Psoas muscle (tissue), 8 donors: ENCODE results near the gene SGMS1. TPM values are rescaled to one million over a fixed set of nuclear protein-coding genes. Genes with fewer than 3 reads are reported as not detected.
A peak's percentile ranks its signal among the peaks of the same experiment; 100 is the strongest.

Experiments used
- ATAC-seq, 4 donors: fragments of 200-7000 bp; cut with Tn5 transposase; one replicate each; pipeline ENCODE4 v1.9.1; 2020; ENCODE audit warnings: moderate library complexity in 3 of 4, mild to moderate bottlenecking in 2 of 4
- DNase-seq, 2 donors: peaks; one replicate each; pipeline ENCODE4 v3.0.0-alpha.2; 2020
- H3K27ac ChIP-seq: fragments of 200-600 bp; one replicate; pipeline ENCODE4 v1.8.0; 2022
- H3K27me3 ChIP-seq, 3 donors: fragments of 200-600 bp in 1 of 3; one replicate each; pipeline versions ENCODE4 v1.6.1 to v1.8.0; 2013 to 2022; ENCODE audit warnings: low read length in 2 of 3, mild to moderate bottlenecking in 2 of 3, moderate library complexity in 1 of 3; ENCODE audit not compliant: insufficient read depth in 3 of 3
- H3K36me3 ChIP-seq, 2 donors: fragments of 200-600 bp in 1 of 2; one replicate each; pipeline versions ENCODE4 v1.6.1 to v1.8.0; 2013 to 2022; ENCODE audit warnings: low read depth in 1 of 2, mild to moderate bottlenecking in 1 of 2, moderate library complexity in 1 of 2; ENCODE audit not compliant: insufficient read depth in 1 of 2
- H3K4me1 ChIP-seq: fragments of 200-600 bp; one replicate; pipeline ENCODE4 v1.8.0; 2022
- H3K4me3 ChIP-seq: fragments of 200-600 bp; one replicate; pipeline ENCODE4 v1.8.0; 2022; ENCODE audit warnings: mild to moderate bottlenecking
- H3K9me3 ChIP-seq: fragments of 200-600 bp; one replicate; pipeline ENCODE4 v1.8.0; 2022
- WGBS, 3 donors: extraction: QIAGEN DNeasy Blood & Tissue Kit; methylation state at CpG; one replicate each; pipeline versions ENCODE4 v1.1.6 to v1.1.7; 2013; 5-methylcytosine and 5-hydroxymethylcytosine counted together
- intact Hi-C, 2 donors: fragments of 100-400 bp; cut with DNase I; formaldehyde crosslinking; loops; one replicate each; pipeline versions ENCODE4 v1.11.0 to v1.14.2; 2022
- polyA plus RNA-seq, 3 donors: library from polyadenylated mRNA; stranded (reverse); fragments of 200-250 nt; gene quantifications; one replicate each; pipeline ENCODE4 v1.2.3, GENCODE V29; 2013
- total RNA-seq, 4 donors: library from RNA; stranded (reverse); fragmentation: NEBNext Ultra II Directional in 2 of 4; extraction: Animal tissue kit (Norgen Biotek cat#: 25700) in 2 of 4; gene quantifications; one replicate each; pipeline versions ENCODE4 v1.2.1 to v1.2.4, GENCODE V29; 2021 to 2023
- TF ChIP-seq, protein P1 (sequence below): fragments of 200-600 bp; IDR thresholded peaks from one replicate; pipeline ENCODE4 v1.8.0; 2022; ENCODE audit warnings: antibody characterized with exemption
- donor health status: healthy with polysubstance abuse.
- donor health status: DM: no; HTN: no; CAD: no; lungs with moderate emphysema.
- donor health status: Bipolar disorder and iron deficiency.
- donor health status: healthy.
- donor health status: DM: yes; HTN: yes; CAD: no.
- donor health status: DM: no; HTN: no; CAD: no.
- donor health status: DM: no; HTN: no; CAD: no.
- donor health status: DM: yes; HTN: yes; CAD: no.

SGMS1 gene
- total and polyA plus RNA-seq, 7 donors = 6.2 to 16.7 (median 11.3) TPM

GRCh38 chr10:50281210-50281966 is 342.4 kb downstream of the SGMS1 start:
- DNase-seq (no peak), ATAC-seq (no peak)
- intact Hi-C loops = no loop called here
- TF ChIP-seq, protein P1, sequence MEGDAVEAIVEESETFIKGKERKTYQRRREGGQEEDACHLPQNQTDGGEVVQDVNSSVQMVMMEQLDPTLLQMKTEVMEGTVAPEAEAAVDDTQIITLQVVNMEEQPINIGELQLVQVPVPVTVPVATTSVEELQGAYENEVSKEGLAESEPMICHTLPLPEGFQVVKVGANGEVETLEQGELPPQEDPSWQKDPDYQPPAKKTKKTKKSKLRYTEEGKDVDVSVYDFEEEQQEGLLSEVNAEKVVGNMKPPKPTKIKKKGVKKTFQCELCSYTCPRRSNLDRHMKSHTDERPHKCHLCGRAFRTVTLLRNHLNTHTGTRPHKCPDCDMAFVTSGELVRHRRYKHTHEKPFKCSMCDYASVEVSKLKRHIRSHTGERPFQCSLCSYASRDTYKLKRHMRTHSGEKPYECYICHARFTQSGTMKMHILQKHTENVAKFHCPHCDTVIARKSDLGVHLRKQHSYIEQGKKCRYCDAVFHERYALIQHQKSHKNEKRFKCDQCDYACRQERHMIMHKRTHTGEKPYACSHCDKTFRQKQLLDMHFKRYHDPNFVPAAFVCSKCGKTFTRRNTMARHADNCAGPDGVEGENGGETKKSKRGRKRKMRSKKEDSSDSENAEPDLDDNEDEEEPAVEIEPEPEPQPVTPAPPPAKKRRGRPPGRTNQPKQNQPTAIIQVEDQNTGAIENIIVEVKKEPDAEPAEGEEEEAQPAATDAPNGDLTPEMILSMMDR = no peak
- H3K36me3 ChIP-seq = no peaks in the 10 kb centered on the region
- H3K27me3 ChIP-seq = peaks cover 0 to 4% (median 3%) of the 10 kb centered on the region in 3 donors
- no peaks in the 10 kb centered on the region for H3K9me3 ChIP-seq
- WGBS, 3 donors = 76 to 83% (median 83%) methylated on average over 8 of the region's 8 CpGs
- no peak overlapping the region for H3K27ac ChIP-seq
- no peaks in the 10 kb centered on the region for H3K4me1 ChIP-seq
- H3K4me3 ChIP-seq = no peak overlapping the region

DNA sequence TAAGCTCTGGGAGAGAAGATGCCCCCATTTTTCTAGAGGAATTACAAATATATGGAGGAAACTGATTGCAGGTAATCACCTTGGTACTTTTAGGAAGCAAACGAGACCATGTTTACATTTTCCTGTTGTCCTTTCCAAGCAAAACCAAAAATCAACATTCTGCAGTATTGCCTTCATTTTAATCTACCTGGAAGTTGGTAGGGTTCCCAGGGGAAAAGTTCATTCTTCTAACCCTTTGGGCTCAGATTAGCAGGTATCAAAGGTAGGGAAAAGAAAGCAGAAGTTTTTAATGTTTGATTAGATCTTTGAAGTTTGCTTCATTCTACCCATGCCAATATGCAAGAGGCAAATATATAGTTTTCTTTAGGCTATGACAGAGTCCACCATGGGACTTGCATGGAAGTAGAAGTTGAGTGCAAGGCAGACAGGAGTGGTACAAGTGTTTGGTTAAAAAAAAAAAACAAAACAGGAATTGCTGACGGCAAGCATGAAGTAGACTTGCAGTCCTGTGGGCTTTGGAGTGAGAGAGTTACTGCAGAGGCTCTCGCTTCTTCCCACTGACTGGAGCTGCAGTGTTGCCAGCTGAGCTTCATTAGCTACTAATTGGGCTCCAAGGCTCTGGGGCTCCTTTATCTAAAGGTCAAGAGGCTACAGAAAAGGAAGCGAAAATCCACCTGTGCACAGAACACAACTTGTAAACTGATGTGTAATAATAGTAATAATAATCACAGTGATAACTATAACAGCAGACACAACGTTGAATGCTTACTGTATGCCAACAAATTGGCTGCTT is 343.5 kb downstream of the SGMS1 start:
- 61 to 64% (median 63%) methylated on average over 5 of the region's 5 CpGs for WGBS, 3 donors
- intact Hi-C loops = no loop called here
- Histone ChIP-seq H3K27me3 (peaks cover 0 to 4% (median 3%) of the 10 kb centered on the region in 3 donors), H3K27ac (no peak overlapping the region), H3K36me3 (no peaks in the 10 kb centered on the region), H3K9me3 (no peaks in the 10 kb centered on the region), H3K4me1 (no peaks in the 10 kb centered on the region), H3K4me3 (no peak overlapping the region)
- ATAC-seq (no peak), DNase-seq (no peak)
- TF ChIP-seq, protein P1 = no peak

GRCh38 chr10:50279489-50279888 is 344.3 kb downstream of the SGMS1 start:
- ATAC-seq (no peak), DNase-seq (no peak)
- H3K4me1 ChIP-seq = no peaks in the 10 kb centered on the region
- H3K4me3 ChIP-seq = no peak overlapping the region
- 52 to 54% (median 53%) methylated on average over 5 of the region's 5 CpGs for WGBS, 3 donors
- no peak overlapping the region for H3K27ac ChIP-seq
- H3K36me3 ChIP-seq = no peaks in the 10 kb centered on the region
- peaks cover 0 to 4% (median 3%) of the 10 kb centered on the region in 3 donors for H3K27me3 ChIP-seq
- H3K9me3 ChIP-seq = no peaks in the 10 kb centered on the region
- intact Hi-C loops = no loop called here
- TF ChIP-seq, protein P1 = no peak

- DNase-seq = peak; percentile 17 to 49
- Histone ChIP-seq H3K27ac (no peak overlapping the region), H3K36me3 (no peaks in the 10 kb centered on the region), H3K9me3 (no peaks in the 10 kb centered on the region), H3K4me1 (no peaks in the 10 kb centered on the region), H3K4me3 (no peak overlapping the region), H3K27me3 (peaks cover 0 to 4% (median 3%) of the 10 kb centered on the region in 3 donors)
- TF ChIP-seq, protein P1 = peak; percentile 52
- peak in 1 of 4 donors; percentile 65 for ATAC-seq
- WGBS, 3 donors = 49 to 53% (median 52%) methylated on average over 3 of the region's 3 CpGs
- intact Hi-C loops = no loop called here
These were observed 348.0 kb downstream of the SGMS1 start for GRCh38 chr10:50275650-50276235.
